GM21576 (cell line): ENCODE measurements around the gene LYVE1.

Experiments used
- ATAC-seq: cut with Tn5 transposase; IDR thresholded peaks from one replicate; pipeline ENCODE4 v1.9.1; 2021; ENCODE audit warnings: mild to moderate bottlenecking, moderate library complexity; ENCODE audit not compliant: unreplicated experiment

Gene LYVE1

DNA sequence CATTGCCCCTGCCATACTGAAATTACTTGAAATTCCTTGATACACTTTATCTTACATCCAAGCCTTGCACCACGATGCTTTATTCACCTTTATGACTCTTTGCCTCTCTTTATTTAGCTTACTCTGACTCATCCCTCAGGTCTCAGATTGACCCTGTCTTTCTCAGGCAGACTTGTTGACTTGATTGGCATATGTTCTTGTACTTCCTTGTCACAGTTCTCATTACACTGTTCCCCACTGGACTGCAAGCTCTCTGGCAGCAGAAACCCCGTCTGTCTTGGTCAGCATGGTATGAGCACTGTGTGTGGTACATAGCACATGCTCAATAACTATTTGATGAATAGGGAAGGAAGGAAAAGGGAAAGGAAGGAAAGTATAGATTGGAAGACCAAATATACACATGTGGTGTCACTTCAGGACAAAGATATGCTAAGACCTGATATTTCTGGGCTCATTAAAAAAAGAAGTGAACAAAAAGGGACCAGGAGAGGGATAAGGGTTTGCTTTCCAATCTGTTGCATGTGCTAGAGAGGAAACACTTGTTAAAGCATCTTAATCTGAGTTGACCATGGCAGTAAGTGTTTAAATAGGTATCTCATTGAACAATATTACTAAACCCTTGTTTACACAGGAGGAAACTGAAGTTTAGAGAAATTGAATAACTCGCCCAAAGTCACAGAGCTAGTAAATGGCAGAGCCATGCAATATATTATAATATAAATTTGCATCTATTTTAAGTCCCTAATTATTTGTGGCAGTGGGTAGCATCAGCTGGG, 7.2 kb downstream of the LYVE1 start:
- ATAC-seq = no peak

DNA sequence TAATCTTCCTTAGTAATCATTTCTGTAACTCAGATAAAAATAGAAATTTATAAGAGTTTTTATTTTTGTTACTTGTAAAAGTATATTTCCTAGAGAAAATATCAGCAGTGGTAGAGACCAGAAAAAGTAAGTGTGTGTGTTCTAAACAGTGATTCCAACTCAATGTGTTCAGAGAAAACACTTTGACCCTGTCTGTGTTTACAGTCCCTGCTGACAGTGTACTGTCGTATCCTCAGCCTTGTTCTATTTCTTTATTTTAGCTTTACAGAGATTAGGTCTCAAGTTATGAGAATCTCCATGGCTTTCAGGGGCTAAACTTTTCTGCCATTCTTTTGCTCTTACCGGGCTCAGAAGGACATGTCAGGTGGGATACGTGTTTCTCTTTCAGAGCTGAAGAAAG, 10.2 kb downstream of the LYVE1 start:
- no peak for ATAC-seq

- ATAC-seq = no peak
Observed at GRCh38 chr11:10556590-10556989, 11.9 kb downstream of the LYVE1 start.

DNA sequence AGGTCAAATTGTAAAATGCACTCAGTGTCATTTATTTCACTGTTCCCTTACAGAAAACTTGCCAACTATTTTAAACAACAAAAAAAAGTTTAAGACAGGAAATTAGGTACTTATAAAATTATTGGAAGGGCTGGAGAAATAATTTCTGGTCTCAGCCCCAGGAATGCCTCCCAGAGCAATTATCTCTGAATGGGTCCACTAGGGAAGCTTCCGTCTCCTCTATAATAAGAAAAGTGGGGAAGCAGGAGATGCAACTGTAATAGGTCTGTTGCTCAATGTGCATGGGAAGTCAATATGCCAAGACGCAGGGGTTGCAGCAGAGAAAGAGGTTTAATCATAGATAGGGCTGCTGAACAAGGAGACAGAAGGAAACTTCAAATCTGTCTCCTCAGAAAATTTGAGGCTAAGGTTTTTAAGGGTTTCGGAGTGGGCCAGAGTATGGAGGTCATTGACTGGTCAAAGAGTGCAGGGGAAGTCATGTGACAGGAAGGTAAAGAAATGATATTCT, 16.6 kb downstream of the LYVE1 start:
- ATAC-seq = no peak

DNA sequence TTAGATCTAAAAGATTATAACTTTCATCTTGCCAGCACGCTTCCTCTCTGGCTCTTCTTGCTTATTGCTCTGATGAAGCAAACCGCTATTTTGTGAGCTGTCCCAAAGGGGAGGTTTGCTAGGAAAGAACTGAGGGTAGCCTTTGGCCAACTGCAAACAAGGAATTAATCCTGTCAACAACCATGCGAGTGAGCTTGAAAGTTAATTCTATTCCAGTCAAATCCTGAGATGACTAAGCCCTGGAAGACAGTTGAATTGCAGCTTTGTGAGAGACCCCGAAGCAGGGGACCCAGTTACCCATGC, 17.2 kb downstream of the LYVE1 start:
- no peak for ATAC-seq

- ATAC-seq = no peak
Observed at GRCh38 chr11:10550503-10551289, 17.8 kb downstream of the LYVE1 start.

DNA sequence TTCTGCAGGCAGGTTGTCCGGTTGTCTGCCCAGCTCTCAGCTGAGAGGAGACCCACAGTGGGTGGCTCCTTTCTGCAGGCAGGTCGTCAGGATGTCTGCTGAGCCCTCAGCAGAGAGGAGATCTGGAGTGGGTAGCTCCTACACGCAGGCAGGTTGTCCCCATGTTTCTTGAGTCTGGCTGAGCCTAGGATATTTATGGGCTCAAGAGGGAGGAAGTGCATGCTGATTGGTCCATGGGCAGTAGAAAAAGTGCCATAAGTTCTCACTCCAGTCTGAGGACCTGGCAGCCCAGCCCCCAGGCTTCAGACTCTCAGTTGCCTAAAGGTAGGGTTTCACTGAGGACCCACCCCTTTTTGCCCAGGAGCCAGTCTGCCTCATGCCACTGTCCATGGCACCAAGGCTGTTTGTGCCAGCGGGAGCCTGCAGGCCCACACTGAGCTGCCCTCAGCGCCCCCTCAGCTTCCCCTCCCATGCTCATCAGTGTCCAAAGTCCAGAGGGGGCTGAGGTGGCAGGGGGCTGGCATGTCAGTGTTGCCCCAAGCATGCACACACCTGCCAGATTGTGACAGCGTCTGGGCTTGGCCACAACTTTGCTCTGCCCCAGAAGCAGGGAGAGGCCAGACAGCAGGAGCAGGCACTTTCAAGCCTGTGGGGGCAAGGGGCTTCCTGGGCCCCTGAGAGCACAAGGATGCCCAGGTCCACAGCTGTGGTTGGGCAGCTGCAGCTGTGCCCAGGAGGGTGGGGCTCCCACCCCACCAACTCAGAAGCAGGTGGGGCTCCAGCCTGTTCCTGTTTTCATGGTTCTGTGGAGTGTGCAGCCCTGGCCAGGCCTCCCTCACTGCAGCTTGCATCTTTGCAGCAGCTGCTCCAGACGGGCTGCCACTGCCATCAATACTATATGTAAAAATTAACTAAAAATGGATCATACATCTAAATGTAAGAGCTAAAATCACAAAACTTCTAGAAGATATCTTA, 23.7 kb downstream of the LYVE1 start:
- no peak for ATAC-seq

DNA sequence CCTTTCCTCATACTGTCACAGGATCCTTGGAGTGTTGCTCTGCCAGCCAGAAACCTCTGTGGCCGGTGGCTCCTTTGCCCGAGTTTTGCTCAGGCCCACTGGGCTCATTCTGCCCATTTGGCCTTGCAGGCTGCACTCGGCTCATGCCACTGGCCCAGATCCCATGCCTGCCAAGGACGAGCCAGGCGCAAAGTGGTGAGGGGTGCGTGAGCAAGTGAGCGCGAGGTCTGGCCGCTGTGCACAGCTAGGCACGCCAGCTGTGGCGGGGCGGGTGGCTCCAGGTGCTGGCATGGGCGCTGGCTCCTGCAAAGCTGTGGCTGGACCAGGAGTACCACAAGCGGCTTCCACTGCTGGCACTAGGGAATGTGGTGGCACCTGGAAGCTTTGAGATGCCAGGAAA, 24.7 kb downstream of the LYVE1 start:
- no peak for ATAC-seq

GRCh38 chr11:10542776-10543175, 25.7 kb downstream of the LYVE1 start:
- ATAC-seq = no peak

DNA sequence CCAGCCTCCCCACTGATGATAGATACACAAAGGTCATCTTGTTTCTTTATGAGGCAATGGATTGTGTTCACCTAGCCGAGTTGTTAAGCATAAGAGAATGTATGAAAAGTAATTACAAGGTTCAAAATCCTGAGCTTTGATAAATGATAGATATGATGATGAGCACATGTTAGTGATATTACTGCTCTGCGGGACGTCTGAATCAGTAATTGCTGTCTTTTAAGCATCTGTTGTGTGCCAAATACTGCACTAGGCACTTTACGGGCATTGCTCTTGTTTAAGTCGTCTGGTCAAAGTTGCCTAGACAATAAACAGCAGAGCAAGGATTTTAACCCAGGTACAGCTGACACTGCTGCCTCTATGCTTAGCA, 26.9 kb downstream of the LYVE1 start:
- ATAC-seq = no peak

DNA sequence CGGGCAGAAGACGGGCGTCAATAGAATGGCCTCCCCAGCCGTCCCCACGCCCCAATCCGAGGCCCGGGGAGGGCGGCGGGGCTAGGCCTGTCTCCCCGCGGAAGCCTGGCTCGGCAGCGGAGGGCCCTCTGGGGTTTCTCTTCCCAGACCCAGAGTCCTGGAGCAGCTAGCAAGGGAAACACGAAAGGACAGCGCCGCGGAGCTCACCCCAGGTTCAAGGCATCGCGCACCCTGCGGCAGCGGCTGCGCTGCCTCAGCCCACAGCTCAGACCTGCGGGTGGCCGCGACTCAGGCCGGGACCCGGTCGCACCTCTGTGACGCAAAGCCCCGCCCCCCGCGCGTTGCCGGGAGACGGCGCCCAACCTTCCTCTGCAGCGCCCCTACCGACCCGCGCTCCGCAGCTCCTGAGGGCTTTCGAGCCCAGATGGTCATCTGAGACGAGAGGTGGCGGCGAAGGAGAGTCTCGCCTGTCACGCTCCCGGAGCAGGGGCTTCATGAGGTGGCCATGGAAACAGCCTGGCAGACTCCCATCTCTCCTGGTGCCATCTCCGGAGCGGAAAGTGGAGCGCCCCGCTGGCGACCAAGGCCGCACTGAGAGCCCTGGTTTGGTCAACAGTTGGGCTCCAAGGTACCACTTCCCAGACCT, 27.4 kb downstream of the LYVE1 start, which contains the start of gene RNF141:
Gene RNF141 (minus strand): TSS at position 273 of the 646 bp plus-strand sequence. CDS start 7,029 bp downstream, outside the sequence.
- ATAC-seq = peak; percentile 97

DNA sequence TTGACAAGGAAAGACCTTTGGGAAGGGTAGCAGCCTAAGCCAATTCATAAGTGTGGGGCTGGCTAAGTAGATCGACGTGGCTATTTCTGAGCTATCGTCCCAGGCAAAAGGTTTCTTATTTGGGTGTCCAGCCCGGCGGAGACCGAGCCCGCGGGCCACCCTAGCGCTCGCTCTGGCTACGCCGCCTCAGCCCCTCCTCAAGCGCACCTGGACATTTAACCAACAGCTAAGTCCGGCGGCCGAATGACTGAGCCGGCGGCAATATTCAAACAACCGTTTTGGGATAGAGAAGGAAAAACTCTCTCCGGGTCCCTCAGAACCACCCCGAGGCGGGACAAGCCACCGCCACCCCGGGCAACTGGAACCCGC, 27.9 kb downstream of the LYVE1 start:
- peak; percentile 38 for ATAC-seq

- no peak for ATAC-seq
Observed at GRCh38 chr11:10539339-10539738, 29.1 kb downstream of the LYVE1 start.

- ATAC-seq = no peak
Observed at GRCh38 chr11:10538924-10539323, 29.5 kb downstream of the LYVE1 start.

DNA sequence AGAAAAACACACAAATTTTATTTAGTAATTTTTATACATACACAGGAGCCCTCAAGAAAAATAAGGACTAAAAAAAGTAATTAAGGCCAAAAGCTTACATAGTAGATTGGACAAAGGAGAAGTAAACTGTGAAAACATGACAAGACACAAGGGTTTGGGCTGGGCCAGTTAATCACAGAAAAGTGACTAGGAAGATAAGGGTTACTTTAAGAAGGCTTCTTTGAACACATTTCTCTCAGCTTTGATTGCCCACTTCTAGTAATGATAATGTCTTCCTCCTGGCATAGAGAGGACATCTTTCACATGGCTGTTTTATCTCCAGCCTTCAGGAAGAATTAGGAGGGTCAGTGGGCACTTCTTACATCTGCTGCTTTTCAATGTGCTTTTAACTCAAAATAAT, 30.9 kb downstream of the LYVE1 start:
- ATAC-seq = no peak

DNA sequence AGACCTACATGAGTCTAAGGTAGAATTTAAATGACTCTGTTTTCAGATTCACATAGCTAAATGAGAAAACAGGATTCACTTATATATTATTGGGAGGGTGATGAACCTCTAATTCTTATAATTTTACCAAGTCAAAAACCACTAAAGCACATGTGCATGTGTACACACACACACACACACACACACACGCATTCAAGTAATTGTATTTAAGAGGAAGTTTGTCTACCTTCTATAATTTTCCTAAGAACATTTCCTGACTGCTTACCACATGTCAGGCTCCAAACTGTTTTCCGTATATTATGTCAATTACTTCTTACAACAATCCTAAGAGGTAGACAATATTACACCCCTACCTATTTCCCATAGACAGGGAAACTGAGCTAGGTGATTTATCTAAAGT, 34.1 kb downstream of the LYVE1 start:
- ATAC-seq = no peak

DNA sequence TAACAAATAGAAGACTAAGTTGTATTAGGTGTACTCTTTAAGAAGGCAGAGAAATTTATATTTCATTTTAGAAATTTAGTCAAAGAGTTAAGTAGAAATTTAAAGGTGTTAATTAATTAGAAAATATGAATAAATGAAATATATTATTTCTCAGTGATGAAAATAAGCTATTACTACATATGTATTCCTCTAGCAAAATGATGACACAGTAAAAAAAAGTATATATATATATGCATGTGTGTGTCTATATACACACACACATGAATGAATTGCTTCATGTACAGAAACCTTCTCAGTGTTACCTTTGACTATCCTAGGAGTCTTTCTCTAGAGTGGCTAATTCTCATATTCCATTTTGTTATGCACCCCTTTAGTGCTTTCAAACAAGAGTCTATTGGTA, 35.1 kb downstream of the LYVE1 start:
- ATAC-seq = no peak

DNA sequence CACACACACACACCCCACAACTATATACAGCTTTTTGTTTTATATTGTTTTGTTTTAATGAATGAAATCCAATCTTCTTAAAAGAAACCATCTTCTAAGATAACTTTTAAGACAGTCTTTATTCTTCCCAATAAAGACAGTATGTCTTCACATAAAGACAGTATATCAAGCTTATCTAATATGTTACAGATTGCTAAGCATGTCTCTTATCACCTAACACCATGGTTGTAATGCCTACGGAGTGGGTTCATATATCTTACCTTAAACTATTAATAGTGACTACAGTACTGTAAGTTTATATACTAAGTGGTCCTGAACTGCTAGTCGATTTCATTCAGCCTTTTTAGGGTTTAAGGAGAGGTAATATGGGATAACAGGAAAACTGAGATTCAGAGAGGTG, 35.9 kb downstream of the LYVE1 start:
- ATAC-seq = no peak

GRCh38 chr11:10529279-10529678, 39.2 kb downstream of the LYVE1 start:
- no peak for ATAC-seq

- ATAC-seq = no peak
Observed at GRCh38 chr11:10528121-10528520, 40.3 kb downstream of the LYVE1 start.
